DND-41 (cell line): ENCODE results near the gene UQCC2.

Source experiments
- ATAC-seq: fragments of 200-7000 bp; cut with Tn5 transposase; 3 replicates; pipeline ENCODE4 v1.9.1; 2021; ENCODE audit warnings: low read depth; ENCODE audit not compliant: insufficient read depth
- DNase-seq: peaks from one replicate; pipeline ENCODE4 v3.0.0-alpha.2; 2020
- H2AFZ ChIP-seq: 2 replicates; pipeline ENCODE4 v1.6.0; 2012; ENCODE audit warnings: low read depth, low read length
- H3K27ac ChIP-seq: 2 replicates; pipeline ENCODE4 v1.5.1; 2012; ENCODE audit warnings: low read length, inconsistent platforms
- H3K27me3 ChIP-seq: fragments of 200-600 bp; sonication (generic); 2 replicates; pipeline ENCODE4 v1.6.0; 2012; ENCODE audit warnings: low read length, mild to moderate bottlenecking, inconsistent platforms; ENCODE audit not compliant: insufficient read depth, poor library complexity
- H3K36me3 ChIP-seq: 2 replicates; pipeline ENCODE4 v1.5.1; 2012; ENCODE audit warnings: low read length, inconsistent platforms; ENCODE audit not compliant: insufficient read depth
- H3K4me1 ChIP-seq: 2 replicates; pipeline ENCODE4 v1.5.1; 2012; ENCODE audit warnings: mild to moderate bottlenecking, low read length; ENCODE audit not compliant: insufficient read depth
- H3K4me2 ChIP-seq: 2 replicates; pipeline ENCODE4 v1.6.0; 2012; ENCODE audit warnings: mild to moderate bottlenecking, moderate library complexity, low read length, inconsistent platforms; ENCODE audit not compliant: insufficient read depth
- H3K4me3 ChIP-seq, 2 experiments: fragments of 200-600 bp in 1 of 2; shearing (Covaris generic) in 1 of 2; 2 replicates each; pipeline ENCODE4 v1.5.1; 2012 to 2016; ENCODE audit warnings: inconsistent platforms in 2 of 2, low read length in 2 of 2, mild to moderate bottlenecking in 2 of 2, low read depth in 1 of 2, moderate library complexity in 1 of 2
- H3K79me2 ChIP-seq: 2 replicates; pipeline ENCODE4 v1.6.0; 2012; ENCODE audit warnings: low read length, inconsistent platforms; ENCODE audit not compliant: insufficient read depth
- H3K9ac ChIP-seq: 2 replicates; pipeline ENCODE4 v1.6.0; 2012; ENCODE audit warnings: low read depth, mild to moderate bottlenecking, inconsistent platforms, low read length, moderate library complexity
- H3K9me3 ChIP-seq: 2 replicates; pipeline ENCODE4 v1.5.1; 2012; ENCODE audit warnings: low read length, moderate library complexity, mild to moderate bottlenecking, inconsistent platforms; ENCODE audit not compliant: insufficient read depth, severe bottlenecking
- H4K20me1 ChIP-seq: 2 replicates; pipeline ENCODE4 v1.6.0; 2012; ENCODE audit warnings: low read length; ENCODE audit not compliant: insufficient read depth
- EZH2 ChIP-seq: IDR thresholded peaks from 3 replicates; pipeline ENCODE4 v1.6.1; 2012; ENCODE audit warnings: borderline replicate concordance, low read depth, mild to moderate bottlenecking, moderate library complexity, low read length, inconsistent platforms; ENCODE audit not compliant: severe bottlenecking
- TF ChIP-seq, protein P1 (sequence below): IDR thresholded peaks from 2 replicates; pipeline ENCODE4 v1.5.1; 2012; ENCODE audit warnings: borderline replicate concordance, low read length, moderate library complexity, mild to moderate bottlenecking; ENCODE audit not compliant: poor library complexity, severe bottlenecking; ENCODE audit errors: extremely low read depth

Gene UQCC2

DNA sequence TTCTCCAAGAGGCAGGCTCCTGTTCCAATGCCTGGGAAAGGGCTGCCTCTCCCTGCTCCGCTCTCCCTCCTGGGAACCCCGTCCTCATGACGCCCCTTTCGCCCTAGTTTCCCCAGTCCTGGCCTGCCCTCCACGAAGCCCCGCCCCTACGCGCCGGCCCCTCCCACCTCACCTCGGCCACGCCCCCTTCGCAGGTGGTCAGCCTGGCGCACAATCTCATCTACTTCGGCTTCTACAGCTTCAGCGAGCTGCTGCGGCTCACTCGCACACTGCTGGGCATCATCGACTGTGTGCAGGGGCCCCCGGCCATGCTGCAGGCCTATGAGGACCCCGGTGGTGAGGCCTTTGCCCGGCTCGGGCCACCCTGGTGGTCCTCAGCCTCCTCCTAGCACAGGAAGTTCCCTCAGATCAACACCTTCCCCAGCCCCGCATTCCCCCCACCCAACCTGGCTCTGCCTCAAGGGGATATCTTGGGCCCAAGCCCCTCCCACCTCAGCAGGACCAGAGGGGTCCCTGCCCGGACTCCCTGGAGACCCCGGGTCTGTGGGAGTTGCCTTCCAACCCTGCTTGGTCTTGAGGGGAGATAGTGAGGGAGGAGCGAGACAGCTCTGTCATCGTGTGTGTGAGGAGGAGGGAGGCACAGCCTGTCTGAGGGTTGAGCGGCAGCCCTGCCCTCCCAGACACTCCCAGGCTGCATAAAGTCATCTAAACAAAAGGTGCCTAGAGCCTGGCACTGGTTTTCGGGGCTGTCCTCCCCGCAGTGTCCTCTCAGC, 40.3 kb downstream of the UQCC2 start:
- Histone ChIP-seq H3K27ac (no peak overlapping the region), H3K9ac (no peak overlapping the region), H3K9me3 (no peaks in the 10 kb centered on the region), H2AFZ (no peak overlapping the region), H3K4me1 (no peaks in the 10 kb centered on the region), H3K36me3 (peaks cover 81% of the 10 kb centered on the region), H4K20me1 (no peaks in the 10 kb centered on the region; the same call in 1 of the 2 replicates), H3K79me2 (no peaks in the 10 kb centered on the region), H3K4me3 (no peak overlapping the region), H3K27me3 (no peaks in the 10 kb centered on the region), H3K4me2 (no peak overlapping the region)
- DNase-seq = no peak
- ATAC-seq = no peak
- TF ChIP-seq, protein P1, sequence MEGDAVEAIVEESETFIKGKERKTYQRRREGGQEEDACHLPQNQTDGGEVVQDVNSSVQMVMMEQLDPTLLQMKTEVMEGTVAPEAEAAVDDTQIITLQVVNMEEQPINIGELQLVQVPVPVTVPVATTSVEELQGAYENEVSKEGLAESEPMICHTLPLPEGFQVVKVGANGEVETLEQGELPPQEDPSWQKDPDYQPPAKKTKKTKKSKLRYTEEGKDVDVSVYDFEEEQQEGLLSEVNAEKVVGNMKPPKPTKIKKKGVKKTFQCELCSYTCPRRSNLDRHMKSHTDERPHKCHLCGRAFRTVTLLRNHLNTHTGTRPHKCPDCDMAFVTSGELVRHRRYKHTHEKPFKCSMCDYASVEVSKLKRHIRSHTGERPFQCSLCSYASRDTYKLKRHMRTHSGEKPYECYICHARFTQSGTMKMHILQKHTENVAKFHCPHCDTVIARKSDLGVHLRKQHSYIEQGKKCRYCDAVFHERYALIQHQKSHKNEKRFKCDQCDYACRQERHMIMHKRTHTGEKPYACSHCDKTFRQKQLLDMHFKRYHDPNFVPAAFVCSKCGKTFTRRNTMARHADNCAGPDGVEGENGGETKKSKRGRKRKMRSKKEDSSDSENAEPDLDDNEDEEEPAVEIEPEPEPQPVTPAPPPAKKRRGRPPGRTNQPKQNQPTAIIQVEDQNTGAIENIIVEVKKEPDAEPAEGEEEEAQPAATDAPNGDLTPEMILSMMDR = no peak
- TF ChIP-seq EZH2 = no peak

DNA sequence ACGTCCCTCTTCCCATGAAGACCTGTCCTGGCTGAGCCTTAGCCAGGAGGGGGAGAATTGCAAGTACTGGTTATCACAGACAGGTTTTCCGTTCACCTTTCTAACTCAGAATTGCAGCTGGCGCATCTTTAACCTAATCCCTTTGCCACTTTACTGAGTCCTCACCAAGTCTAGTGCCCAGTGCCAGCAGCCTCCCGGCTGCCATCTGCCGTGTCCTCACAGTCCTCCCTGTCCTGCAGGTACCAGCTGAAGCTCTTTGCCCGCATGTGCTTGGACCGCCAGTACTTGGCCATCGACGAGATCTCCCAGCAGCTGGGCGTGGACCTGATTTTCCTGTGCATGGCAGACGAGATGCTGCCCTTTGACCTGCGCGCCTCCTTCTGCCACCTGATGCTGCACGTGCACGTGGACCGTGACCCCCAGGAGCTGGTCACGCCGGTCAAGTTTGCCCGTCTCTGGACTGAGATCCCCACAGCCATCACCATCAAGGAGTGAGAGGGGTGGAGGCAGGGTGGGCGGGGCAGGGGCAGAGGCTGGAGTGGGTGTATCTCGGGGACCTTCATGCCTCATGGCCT, 41.3 kb downstream of the UQCC2 start:
- no peak overlapping the region for H3K27ac ChIP-seq
- no peak overlapping the region for H2AFZ ChIP-seq
- ATAC-seq (no peak), DNase-seq (no peak)
- peaks cover 83% of the 10 kb centered on the region for H3K36me3 ChIP-seq
- no peaks in the 10 kb centered on the region for H4K20me1 ChIP-seq
- TF ChIP-seq, protein P1 = no peak
- TF ChIP-seq EZH2 = no peak
- no peak overlapping the region for H3K4me3 ChIP-seq
- H3K4me2 ChIP-seq = no peak overlapping the region
- no peak overlapping the region for H3K9ac ChIP-seq
- H3K27me3 ChIP-seq = no peaks in the 10 kb centered on the region
- H3K4me1 ChIP-seq = no peaks in the 10 kb centered on the region
- no peaks in the 10 kb centered on the region for H3K79me2 ChIP-seq
- no peaks in the 10 kb centered on the region for H3K9me3 ChIP-seq

DNA sequence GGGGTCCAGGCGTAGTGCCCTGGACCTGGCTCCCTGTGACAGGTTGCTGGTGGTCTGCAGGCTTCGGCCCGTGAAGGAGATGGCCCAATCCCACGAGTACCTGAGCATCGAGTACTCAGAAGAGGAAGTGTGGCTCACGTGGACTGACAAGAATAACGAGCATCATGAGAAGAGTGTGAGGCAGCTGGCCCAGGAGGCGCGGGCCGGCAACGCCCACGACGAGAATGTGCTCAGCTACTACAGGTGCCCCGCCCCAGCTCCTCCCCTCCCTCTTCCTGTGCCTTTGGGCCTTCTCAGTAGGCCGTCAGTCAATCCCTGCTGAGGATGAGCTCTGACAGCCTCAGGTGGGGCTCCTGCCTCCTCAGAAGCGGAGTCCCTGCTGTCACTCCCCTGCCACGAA, 42.6 kb downstream of the UQCC2 start:
- no peak overlapping the region for H3K9ac ChIP-seq
- no peaks in the 10 kb centered on the region for H3K27me3 ChIP-seq
- ATAC-seq (0 out of 3 replicates have a peak, but pooled peaks have one; percentile 31), DNase-seq (no peak)
- H3K9me3 ChIP-seq = no peaks in the 10 kb centered on the region
- no peaks in the 10 kb centered on the region for H4K20me1 ChIP-seq
- TF ChIP-seq, protein P1 = no peak
- TF ChIP-seq EZH2 = no peak
- no peak overlapping the region for H3K4me2 ChIP-seq
- no peaks in the 10 kb centered on the region for H3K4me1 ChIP-seq
- H3K79me2 ChIP-seq = no peaks in the 10 kb centered on the region
- no peak overlapping the region for H3K27ac ChIP-seq
- no peak overlapping the region for H2AFZ ChIP-seq
- no peak overlapping the region for H3K4me3 ChIP-seq
- H3K36me3 ChIP-seq = peaks cover 86% of the 10 kb centered on the region
